Heart left ventricle (tissue), 13 donors: ENCODE measurements around the gene ZFP30.

Experiments used
- POLR2A ChIP-seq, 2 donors: fragments of 450-650 bp; IDR thresholded peaks; one replicate each; pipeline ENCODE4 v1.6.1; 2017; ENCODE audit warnings: antibody characterized with exemption in 2 of 2, mild to moderate bottlenecking in 2 of 2, moderate library complexity in 2 of 2
- TF ChIP-seq, protein P1 (sequence below), 12 donors: fragments of 200-600 bp; sonication (generic) in 4 of 12; IDR thresholded peaks; one replicate each; pipeline versions ENCODE4 v1.5.0 to v1.8.0; 2018 to 2022; ENCODE audit warnings: antibody characterized with exemption in 12 of 12, mild to moderate bottlenecking in 5 of 12
- donor health status: ischemic (EF 13 %, LVEDD 7.1; RV severe dilation, severe dysfunction).
- donor health status: DM: no; HTN: yes; CAD: no.
- donor health status: DM: no; HTN: no; CAD: no.
- donor health status: ischemic (EF 25% LVEDD 6.9; RV normal size, moderate dysfunction).
- donor health status: ischemic (EF 25% LVEDD 5.7; RV mildly dilated, moderate dysfunction).
- donor health status: ischemic (EF 35%, LVEDD 5.7; RV mildly dilated, moderate dysfunction).
- donor health status: nonischemic (EF 11% LVEDD 7.7; RV severe dilation, severe dysfunction).
- donor health status: DM: yes; HTN: yes; CAD: no.
- donor health status: PGD.
- donor health status: ischemic (EF 29% LVEDD 5.4; RV normal size, mild dysfunction).
- donor health status: nonischemic (EF 23%, LVEDD 6.1; RV moderate dilation, normal function).

DNA sequence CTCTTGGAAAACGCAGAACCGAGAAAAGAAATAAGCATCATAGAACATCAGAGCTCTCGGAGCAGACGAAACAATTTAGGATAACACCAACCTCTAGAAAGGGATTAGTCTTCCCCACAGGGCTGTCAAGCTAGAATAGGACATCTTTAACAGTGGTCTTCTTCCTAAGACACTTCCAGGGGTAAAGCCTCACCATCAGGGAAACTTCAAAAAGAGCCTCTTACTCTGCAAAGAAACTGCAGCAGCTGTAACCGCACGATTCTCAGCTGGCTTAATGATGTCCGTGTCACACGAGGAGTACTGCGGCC, 61.3 kb downstream of the ZFP30 start:
- TF ChIP-seq POLR2A (IDR thresholded peaks at IDR 0.05): no peak
- TF ChIP-seq, protein P1, sequence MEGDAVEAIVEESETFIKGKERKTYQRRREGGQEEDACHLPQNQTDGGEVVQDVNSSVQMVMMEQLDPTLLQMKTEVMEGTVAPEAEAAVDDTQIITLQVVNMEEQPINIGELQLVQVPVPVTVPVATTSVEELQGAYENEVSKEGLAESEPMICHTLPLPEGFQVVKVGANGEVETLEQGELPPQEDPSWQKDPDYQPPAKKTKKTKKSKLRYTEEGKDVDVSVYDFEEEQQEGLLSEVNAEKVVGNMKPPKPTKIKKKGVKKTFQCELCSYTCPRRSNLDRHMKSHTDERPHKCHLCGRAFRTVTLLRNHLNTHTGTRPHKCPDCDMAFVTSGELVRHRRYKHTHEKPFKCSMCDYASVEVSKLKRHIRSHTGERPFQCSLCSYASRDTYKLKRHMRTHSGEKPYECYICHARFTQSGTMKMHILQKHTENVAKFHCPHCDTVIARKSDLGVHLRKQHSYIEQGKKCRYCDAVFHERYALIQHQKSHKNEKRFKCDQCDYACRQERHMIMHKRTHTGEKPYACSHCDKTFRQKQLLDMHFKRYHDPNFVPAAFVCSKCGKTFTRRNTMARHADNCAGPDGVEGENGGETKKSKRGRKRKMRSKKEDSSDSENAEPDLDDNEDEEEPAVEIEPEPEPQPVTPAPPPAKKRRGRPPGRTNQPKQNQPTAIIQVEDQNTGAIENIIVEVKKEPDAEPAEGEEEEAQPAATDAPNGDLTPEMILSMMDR (IDR thresholded peaks at IDR 0.05): no peak
